ENCODE measurements around the gene DCLK3. TPM values are rescaled to one million over a fixed set of nuclear protein-coding genes. Genes with fewer than 3 reads are reported as not detected.

The DCLK3 gene
- total RNA-seq, 1 donor from 2014 or later = 0.06 TPM

DNA sequence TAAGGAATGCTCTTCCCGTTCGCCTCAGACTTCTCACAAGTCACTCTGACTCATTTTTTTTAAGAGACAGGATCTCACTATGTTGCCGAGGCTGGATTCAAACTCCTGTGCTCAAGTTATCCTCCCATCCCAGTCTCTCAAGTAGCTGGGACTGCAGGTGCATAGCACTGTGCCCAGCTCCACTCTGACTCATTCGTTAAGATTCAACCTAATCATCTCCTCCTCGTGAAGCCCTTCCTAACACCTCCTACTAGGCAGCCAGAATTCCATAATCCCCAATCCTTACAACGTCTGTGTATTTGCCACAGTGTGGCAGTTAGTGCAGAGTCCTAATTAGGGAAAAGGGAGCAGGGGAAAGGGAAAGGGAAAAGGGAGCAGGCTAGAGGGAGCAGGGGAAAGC is 26.4 kb upstream of the DCLK3 start:
- DNase-seq (ENCODE audit: low read depth) = no peak
- H3K4me3 ChIP-seq (ENCODE audit: low read depth, low read length) = no peak overlapping the region
- TF ChIP-seq, protein P1, sequence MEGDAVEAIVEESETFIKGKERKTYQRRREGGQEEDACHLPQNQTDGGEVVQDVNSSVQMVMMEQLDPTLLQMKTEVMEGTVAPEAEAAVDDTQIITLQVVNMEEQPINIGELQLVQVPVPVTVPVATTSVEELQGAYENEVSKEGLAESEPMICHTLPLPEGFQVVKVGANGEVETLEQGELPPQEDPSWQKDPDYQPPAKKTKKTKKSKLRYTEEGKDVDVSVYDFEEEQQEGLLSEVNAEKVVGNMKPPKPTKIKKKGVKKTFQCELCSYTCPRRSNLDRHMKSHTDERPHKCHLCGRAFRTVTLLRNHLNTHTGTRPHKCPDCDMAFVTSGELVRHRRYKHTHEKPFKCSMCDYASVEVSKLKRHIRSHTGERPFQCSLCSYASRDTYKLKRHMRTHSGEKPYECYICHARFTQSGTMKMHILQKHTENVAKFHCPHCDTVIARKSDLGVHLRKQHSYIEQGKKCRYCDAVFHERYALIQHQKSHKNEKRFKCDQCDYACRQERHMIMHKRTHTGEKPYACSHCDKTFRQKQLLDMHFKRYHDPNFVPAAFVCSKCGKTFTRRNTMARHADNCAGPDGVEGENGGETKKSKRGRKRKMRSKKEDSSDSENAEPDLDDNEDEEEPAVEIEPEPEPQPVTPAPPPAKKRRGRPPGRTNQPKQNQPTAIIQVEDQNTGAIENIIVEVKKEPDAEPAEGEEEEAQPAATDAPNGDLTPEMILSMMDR (conservative IDR thresholded peaks at IDR 0.05; ENCODE audit: low read depth, low read length) = no peak

DNA sequence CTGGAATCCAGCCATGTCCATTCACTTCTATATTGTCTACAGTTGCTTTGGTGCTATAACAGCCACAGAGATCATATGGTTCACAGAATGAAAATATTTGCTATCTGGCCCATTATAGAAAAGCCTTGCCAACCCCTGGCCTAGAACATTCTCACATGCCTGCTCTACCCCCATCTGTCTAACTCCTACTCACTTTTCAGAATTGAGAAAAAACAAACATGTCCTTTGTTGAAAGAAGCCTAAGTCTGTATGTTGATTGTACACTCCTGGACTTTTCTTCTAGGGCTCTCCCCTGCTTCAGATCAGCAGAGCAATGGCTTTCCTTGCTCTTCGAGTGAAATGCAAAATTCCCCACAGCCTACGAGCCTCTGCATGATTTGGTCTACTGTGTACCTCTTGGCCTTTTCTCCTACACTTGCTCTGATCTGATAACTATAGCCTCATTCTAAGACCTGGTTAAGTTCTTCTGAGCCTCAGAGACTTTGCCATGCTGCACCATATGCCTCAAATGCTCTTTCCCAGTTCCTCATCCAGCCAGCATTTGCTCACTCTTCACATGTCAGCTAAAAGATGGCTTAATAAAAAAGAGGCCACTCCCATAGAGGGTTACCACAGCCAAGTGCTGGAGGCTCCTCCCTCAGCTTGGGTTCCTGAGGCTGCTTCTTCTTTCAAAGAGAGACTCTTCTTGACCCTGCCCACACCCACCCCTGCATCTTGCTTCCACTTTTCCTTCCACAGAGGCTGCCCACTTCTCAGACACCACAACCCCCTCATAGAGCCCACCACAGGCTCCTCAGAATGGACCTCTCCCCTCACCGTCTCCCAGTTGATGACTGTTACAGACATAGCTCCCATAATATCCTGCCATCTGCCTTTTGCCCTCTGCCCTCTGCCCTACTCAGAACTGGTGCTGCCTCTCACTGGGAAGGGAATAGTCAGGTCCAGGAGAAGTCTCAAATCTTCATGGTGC is 22.9 kb upstream of the DCLK3 start:
- TF ChIP-seq, protein P1 (conservative IDR thresholded peaks at IDR 0.05; ENCODE audit: low read depth, low read length) = no peak
- no peak overlapping the region for H3K4me3 ChIP-seq (ENCODE audit: low read depth, low read length)
- DNase-seq (ENCODE audit: low read depth) = no peak

DNA sequence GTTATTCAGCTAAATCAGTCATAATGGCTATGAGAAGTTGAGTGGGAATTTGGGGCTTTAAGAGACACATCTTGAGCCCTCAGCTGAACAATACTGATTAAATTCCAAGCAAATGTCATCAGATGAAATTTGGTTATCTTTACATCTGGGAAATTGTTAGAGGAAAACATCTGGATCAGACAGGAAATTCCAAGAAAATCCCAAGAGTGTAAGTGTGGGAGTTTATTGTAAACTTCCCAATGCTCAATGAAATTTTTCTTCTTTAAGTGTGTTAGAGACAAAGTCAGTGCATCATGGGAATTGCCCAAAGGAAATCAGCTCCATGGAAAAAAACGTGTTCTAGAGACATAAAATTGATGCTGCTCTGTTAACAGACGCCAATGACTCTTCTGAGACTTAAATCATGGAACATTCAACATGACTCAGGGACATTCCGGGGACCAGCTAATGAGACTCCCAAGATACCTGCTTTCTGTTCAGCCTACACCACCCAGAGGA is 19.8 kb upstream of the DCLK3 start:
- no peak overlapping the region for H3K4me3 ChIP-seq (ENCODE audit: low read depth, low read length)
- TF ChIP-seq, protein P1 (conservative IDR thresholded peaks at IDR 0.05; ENCODE audit: low read depth, low read length) = no peak
- DNase-seq (ENCODE audit: low read depth) = no peak

DNA sequence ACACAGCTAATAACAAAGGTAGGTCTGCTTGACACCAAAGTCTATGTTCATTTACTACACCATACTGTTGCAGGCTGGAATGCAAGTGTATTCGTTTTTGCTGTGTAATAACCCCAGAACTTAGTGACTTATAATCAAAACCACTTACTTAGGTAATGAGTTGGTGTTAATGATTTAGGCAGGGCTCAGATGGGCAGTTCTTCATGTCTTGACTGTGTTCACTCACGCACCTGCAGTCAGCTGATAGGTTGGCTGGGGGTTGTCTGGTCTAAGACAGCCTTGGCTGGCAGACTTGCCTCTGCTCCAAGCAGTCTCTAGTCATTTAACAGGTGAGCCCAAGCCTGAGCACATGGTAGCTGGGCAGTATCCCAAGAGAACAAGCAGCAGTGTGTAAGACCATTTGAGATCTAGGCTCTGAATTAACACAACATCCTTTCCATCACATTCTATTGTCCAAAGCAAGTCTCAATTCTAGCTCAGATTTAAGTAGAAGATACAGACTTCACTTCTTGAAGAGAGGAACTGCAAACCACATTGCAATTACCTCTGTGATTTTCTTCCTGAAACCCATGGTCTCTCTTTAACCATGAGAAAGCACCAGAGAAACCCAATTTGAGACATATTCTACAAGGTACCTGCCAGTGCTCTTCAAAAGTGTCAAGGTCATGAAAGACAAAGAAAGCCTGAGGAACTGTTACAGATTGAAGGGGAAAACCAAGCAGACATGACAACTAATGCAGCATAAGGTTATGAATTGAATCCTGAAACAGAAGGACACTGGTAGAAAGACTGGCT is 13.3 kb upstream of the DCLK3 start:
- H3K4me3 ChIP-seq (ENCODE audit: low read depth, low read length) = no peak overlapping the region
- TF ChIP-seq, protein P1 (conservative IDR thresholded peaks at IDR 0.05; ENCODE audit: low read depth, low read length) = no peak
- DNase-seq (ENCODE audit: low read depth) = no peak

DNA sequence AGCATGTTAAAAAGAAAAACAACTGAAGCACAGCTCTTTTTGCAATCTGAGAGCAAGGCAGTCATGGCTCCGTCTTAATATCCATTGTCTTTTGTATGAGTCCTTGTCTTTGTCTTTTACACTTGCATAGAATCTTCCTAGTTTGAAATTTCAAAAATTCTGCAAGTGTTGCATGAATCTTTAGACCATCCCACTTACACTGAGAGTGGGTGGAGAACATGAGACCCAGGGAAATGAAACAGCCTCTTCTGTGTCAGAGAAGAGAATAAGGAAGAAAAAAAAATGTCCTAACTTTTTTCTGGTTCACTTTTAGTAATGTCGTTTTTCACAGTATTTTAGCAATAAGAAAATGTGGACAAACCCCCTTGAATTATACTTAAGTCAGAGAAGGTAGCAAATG is 12.1 kb upstream of the DCLK3 start:
- no peak for DNase-seq (ENCODE audit: low read depth)
- H3K4me3 ChIP-seq (ENCODE audit: low read depth, low read length) = no peak overlapping the region
- TF ChIP-seq, protein P1 (conservative IDR thresholded peaks at IDR 0.05; ENCODE audit: low read depth, low read length) = no peak

DNA sequence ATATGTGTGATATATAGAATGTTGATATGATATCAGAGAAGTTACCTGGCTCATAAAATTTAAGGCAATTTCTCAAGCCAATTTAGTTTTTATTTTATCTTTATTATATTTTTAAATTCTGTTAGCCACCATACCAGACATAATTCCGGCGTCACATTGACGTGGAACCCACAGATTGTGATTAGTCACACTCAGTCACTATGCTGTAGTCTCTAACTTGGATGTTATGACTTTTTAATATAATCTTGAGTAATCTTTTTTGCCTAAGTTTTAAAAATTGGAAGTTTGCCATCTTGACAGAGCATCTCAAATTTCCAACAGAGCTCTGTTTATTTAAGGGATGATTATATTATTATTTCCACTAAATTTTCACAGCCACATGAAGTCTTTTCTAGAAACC is 9.7 kb upstream of the DCLK3 start:
- TF ChIP-seq, protein P1 (conservative IDR thresholded peaks at IDR 0.05; ENCODE audit: low read depth, low read length) = no peak
- H3K4me3 ChIP-seq (ENCODE audit: low read depth, low read length) = no peak overlapping the region
- DNase-seq (ENCODE audit: low read depth) = no peak
